Activated CD4-positive, alpha-beta T cell treated with anti-CD3 and anti-CD28 coated beads, Interleukin-2, amount 50 U/mL, for 16 hours (primary cell): ENCODE data around the gene SCARB2.

ENCODE experiments used
- DNase-seq: peaks from one replicate; pipeline ENCODE4 v3.0.0-alpha.2; 2020

SCARB2 gene

GRCh38 chr4:76219299-76220055 is 5.9 kb upstream of the SCARB2 start:
- DNase-seq, result no peak

DNA sequence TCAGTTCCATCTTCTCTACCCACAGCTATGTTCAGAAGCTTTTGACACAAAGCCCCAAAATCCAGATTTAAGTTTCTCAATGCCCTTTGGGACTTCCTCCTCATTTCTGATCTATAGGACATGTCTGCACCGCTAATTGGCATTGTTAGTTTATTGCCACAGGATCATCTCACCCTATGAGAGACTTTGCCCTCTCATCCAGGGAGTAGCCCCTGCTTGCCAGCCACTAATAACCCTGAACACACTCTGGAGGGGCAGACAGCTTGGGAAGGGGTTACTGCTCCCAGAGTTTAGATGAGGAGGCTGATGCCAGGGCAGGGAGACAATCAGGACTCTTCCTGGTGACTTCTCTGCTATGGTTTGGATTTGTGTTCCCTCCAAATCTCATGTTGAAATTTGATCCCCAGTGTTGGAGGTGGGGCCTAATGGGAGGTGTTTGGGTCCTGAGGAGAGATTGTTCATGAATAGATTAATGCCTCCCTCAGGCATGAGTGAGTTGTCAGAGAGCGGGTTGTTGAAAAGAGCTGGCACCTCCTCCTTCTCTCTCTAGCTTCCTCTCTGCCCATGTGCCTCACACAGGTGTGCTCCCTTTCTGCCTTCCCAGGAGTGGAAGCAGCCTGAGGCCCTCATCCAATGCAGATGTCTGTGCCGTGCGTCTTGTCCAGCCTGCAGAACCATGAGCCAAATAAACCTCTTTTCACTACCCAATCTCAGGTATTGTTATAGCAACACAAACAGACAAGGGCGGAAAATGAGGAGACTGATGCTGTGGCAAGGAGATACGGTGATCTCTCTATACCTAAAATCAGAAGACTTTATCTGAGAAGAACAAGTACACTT is 3.6 kb upstream of the SCARB2 start:
- DNase-seq, result no peak

DNA sequence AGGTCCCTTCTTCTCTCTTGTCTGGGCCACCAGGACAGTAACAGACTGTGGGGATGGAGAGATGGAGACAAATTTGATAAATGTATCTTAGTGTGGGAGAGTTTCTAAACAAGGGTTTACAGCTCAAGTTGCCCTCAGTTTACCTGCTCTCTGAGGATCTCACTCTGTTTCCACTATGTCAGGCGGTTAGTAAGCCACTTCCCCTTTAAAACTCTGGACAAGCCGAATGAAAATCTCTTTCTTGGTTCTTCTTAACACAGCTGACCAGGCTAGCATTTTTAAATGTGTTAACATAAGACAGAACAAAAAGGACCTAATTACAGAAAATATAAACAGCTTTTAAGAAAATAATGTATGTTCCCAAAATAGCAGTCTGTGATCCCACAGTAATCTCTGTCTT is 2.9 kb upstream of the SCARB2 start:
- DNase-seq, result no peak

- no peak for DNase-seq
Observed at GRCh38 chr4:76215077-76215476, 1.5 kb upstream of the SCARB2 start.

DNA sequence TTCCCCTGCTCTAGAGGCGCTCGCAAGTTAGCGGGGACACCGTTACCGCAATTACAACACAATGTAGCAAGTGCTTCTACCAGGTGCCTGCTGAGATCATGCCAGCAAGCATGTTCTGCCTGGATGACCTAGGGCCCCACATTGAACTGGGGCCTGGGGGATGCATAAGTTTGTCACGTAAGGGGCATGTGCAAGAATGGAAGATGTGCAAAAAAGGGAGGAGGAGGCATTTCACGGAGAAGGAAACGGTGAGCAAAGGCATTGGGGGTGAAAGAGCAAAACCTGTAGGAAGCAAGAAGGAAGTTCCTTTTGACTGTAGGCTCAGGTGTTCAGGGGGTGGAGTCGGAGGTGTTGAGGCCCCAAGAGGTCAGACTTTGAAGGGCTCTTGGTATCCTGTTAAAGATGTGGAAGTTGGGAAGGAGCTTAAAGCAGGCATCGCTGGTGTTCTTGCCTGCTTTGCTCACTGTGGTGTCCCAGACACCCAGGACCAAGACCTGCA is 602 bp upstream of the SCARB2 start:
- DNase-seq, result no peak

DNA sequence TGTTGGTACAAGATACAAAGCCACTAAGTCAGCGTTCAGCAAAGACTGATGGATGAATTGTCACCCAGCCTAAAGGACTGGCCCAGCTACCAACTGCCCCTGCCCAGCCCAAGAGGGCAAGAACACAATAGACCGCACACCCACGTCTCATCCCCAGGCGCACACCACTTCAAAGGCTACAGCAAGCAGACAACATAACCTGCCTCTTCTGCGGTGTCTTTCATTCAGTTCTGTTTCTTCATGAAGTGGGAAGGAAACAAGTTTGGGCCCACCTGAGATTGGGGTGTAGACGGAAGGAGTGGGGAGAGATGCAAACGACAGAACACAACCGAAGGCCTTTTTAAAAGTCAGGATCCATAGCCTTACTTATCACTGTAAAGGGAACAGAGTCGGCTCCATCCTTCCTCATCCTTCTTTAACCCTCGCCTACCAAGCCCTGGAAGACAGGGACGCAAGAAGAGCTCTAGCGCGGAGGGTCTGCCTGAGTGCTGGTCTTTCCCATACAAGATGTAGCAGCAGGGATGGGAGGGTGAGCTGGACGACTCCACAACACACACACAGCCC is 691 bp downstream of the SCARB2 start:
- DNase-seq, result peak; percentile 23

DNA sequence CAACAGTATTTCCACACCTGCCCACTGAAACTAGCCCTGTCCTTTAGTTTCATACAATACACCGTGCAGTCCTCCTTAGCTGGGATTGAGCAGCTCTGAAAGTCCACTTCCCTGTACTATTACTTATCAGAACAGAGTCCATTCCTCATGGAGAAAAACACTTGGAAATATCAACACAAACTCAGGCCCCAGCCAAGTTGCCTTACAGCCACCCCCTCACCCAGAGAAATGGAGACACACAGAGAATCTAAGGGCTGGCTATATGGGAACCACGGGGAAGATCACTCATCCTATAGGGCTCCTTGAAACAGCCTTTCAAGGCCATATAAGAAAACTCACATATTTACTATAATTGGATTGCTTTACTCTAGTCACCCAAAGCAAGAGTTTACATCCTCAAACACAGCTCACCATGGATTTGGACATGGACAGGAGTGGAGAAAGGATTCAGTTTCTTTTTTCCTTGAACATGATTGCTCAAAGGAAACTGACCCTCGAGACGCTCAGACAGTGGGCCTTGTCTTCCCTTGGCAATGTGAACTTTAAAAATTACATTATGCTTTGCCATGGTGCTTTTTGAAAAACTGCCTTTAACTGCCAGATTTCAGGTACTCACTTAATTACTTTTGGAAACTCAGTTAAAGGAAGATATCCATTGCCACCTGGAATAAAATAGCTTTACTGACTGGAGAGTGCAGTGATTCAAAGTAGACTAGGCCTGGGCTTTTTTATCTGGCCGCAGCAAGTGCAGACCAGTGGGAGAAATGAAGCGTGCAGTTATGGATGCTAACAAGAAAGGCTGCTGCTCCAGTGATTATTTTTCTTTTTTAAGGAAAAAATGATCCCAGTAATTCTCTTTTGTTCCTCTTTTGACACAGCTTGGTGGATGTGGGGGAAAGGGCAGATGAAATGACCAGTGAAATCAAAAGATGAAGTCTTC is 1.6 kb downstream of the SCARB2 start:
- DNase-seq, result no peak

GRCh38 chr4:76210452-76210851 is 3.2 kb downstream of the SCARB2 start:
- DNase-seq, result no peak

DNA sequence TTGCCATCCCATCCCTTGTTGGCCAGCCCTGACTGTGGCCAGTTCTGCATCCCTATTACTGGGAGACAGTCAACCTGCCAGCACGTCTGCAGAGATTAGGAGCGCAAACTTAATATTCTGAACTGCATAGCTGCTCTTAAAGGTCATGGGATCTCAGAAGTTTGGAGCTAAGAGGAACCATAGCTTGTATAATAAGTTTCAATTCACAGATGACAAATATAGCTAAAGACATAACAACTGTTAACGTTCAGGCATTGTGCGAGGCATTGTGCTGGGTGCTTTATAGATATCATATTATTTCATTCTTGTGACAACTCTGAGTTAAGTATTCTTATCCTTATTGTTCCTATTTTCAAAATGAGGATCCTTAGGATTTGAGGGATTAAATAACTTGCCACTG is 3.7 kb downstream of the SCARB2 start:
- no peak for DNase-seq

DNA sequence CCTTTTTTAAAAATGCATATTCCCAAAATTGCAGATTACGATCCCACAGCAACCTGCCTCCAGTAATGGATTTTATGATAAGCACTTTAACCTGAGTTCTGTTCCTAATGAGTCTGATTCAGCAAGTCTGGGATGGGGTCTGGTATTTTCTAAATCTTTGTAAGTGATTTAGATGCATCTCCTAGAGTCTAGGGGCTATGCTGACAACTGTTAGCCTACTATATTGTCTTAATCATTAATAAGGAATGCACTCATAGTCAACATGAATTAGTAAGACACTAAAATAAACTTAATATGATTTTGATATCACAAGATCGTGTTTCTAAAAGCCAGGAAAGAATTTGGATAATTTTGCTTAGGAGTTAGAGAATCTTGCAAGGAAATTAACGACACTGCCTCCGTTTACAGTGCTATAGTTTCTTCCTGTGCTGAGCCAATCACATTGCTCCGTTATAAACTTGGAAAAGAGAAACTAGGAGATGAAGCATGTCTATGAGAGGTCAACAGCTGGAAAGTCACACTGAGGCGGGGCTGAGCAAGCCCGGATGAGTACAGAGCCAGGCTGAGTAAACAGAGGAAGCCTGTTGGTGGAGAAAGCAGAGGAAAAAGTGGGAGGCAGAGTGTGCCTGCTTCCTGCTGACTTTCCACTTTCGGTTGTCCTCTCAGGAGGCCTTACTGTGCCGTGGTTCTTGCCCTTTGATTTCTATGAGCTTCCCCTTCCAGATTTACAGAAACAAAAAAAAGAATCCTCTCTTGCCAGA is 5.4 kb downstream of the SCARB2 start:
- no peak for DNase-seq

DNA sequence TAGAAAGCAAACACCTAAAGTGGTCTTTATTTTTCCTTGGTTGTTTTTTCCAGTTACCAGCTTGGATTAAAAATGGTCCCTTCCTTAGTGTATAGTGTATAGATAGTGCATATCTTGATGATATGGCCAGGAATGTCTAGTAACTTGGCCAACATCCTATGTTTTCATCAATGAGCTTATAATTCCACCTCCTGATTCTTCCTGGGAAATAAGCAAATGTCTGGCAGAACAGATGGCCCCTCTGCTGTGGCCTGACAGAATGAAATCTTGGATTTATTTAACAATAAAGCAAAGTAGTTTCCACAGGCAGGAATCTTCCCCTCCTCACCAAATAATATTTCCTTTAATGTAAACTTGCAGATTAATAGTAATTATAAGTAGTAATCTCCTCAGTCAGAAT is 6.1 kb downstream of the SCARB2 start:
- no peak for DNase-seq

DNA sequence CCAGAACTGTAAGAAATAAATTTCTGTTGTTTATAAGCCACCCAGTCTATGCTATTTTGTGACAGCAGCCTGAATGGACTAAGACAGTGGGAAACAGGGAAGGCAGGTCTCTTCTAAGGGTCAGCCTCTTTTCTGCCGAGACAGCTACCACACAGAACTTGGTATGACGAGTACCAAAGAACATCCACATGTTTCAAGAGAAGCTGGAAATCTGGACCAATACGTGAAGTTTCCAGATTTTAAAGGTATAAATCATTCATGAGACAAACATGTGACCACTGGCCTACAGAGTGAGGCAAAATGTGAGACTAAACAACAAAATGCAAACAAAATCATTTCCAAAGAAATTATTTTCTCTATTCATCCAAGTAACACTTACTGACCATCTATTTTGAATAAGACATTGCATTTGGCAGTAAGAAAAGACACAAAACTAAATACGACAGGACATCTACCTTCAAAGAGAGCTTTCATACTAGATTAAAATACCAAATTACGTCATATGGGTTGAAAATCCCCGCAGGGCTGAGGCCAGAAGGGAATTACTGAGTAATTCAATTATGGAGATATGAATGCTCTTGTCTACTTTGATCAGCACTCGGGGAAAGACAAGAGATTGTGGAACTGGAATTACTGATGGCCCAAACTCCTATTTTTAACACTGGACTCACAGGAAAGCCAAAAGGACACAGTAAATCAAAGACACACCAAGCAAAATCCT is 7.2 kb downstream of the SCARB2 start:
- DNase-seq, result no peak

DNA sequence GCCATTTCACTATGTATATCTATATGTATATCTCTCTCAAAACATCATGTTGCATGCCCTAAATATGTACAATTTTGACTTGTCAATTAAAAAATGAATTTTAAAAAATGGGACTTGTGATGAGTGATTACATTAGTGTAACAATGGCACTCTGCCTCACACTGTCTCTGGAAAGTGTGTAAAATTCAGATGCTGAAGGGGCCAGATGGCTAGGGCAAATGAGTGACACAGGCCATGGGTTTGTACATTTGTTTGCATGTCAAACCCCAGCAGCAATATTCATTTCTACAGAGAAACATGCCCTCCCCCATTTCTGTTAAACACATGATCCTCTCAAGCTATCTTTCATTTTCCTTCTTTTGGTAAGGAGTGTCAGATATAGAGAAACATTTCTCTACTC is 8.1 kb downstream of the SCARB2 start:
- no peak for DNase-seq

DNA sequence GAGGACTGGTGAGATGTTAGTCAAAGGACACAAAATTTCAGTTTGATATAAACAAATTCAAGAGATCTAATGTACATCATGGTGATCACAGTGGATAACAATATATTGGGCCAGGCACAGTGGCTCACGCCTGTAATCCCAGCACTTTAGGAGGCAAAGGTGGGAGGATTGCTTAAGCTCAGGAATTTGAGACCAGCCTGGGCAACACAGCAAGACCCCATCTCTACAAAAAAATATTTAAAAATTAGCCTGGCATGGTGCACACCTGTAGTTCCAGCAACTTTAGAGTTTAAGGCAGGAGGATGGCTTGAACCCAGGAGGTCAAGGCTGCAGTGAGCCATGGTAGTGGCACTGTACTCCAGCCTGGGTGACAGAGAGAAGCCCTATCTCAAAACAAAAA is 8.7 kb downstream of the SCARB2 start:
- no peak for DNase-seq

DNA sequence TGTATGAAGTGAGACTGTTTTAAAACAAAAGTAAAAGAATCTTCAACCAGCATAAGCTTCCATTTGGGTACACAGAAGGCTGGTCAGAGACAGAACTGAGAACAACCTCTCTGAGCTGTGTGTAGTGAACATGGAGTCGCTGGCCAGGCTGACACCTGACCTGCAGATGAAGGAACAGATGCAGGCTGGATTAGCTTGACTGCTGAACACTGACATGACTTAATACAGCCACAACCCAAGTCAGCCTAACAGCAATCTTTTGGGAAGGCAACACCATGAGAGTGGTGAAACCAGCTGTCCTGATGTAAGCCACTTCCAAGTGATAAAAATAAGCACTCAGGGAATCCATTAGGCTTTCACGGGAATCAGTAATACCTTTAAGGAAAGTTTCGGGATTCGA is 10.1 kb downstream of the SCARB2 start:
- no peak for DNase-seq

- DNase-seq, result no peak
Observed at GRCh38 chr4:76201276-76201675, 12.3 kb downstream of the SCARB2 start.

DNA sequence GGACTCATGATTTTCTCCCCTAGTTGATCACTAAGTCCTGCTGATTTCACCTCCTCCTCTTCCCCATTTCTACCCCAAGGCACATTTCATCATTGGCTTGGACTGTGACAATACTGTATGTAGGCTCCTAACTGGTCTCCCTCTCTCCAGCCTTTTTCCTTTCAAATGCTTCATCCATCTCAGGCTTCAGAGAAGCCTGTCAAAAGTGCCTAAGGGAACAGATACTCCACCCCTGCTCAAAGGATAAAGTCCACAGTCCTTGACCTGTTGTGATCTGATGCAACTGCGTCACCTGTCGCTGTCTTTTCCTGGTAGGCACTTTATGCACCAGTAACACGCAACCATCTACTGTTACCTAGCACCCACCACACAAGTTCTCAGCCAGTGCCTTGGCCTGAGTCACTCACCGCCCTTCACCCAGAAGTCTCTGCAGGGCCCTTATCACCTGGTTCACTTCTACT is 12.8 kb downstream of the SCARB2 start:
- DNase-seq, result no peak

DNA sequence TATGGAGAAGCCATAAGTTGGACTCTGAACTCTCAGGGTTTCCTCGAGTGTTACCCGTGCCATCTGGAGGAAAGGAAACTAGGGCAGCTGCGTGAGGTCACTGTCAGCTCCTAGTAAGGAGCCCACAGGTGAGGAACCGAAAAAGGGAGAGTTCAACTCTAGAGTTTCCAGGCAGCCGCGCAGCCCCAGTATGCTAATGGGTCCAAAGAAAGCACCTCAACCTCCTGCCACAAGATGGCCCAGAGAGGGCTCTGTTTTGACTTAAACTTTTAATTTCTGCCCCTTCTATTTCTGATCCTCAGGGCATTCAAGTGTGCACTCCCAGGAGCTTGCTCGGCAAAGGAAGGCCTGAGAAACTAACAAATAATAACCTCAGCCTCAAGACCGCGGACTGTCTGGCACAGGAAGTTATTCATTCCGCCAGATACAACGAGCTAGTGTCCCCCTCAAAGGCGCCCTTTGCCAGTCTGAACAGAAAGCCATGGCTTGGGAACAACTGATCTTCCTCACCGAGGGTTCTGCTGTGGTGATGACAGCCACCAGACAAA is 13.9 kb downstream of the SCARB2 start:
- no peak for DNase-seq

GRCh38 chr4:76198411-76199237 is 15.0 kb downstream of the SCARB2 start:
- DNase-seq, result peak; percentile 73

- DNase-seq, result no peak
Observed at GRCh38 chr4:76197971-76198410, 15.6 kb downstream of the SCARB2 start.
